Activated T-cell treated with anti-CD3 and anti-CD28 coated beads, Interleukin-2, amount 50 U/mL, for 1 hour (primary cell): ENCODE data around the gene MAOB.

Experiments
- DNase-seq: peaks from one replicate; pipeline ENCODE4 v3.0.0-alpha.2; 2020

Gene MAOB

DNA sequence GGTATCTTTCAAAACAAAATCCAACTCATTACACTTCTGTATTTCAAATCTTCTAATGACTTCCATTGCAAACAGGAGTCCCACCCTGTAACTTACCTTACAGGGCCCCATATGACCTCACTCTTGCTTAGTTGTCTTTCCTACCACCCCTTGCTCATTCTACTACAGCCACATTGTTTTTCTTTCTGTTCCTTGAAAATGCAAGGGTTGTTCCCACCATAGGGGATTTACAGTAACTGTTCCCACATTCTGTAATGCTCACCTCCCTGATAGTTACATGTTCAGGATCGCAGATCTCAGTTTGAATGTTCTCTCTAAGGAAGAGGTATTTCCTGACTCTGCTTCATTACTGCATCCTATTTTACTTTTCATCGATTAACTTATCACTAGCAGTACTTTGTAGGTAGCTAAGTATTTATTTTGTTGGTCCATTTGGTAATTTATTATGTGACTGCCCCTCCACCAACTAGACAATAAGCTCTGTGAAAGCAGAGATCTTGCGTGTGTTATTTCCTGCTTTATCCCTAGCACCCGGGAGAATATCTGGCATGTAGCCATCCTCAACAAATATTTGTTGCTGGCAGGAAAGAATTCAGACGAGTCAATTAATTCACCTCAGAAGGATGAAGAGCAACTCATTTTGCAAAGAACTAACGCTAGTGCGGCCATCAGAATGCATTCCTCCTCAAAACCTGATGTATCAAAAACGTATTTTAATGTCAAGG, 21.4 kb downstream of the MAOB start:
- DNase-seq = no peak

DNA sequence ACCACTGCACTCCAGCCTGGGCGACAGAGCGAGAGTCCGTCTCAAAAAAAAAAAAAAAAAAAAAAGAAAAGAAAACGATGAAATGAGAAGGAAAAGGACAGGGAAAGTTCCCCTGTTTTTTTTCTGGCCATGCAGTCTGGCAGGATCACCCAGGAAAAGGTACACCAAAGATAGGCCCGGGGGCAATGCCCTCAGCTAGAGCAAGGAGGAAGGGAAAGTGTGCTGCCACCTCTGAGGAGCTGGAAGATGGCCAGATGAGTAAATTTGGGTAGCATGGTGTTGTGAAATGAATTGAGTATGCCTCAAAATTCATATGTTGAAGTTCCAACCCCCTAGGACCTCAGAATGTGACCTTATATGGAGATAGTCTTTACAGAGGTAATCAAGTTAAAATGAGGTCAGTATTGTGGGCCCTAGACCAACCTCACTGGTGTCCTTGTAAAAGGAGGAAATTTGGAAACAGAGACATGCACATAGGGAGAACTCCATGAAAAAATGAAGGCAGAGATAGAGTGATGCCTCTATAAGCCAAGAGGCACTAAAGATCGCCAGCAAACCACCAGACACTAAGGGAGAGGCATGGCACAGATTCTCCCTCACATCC, 28.9 kb downstream of the MAOB start:
- DNase-seq = no peak

DNA sequence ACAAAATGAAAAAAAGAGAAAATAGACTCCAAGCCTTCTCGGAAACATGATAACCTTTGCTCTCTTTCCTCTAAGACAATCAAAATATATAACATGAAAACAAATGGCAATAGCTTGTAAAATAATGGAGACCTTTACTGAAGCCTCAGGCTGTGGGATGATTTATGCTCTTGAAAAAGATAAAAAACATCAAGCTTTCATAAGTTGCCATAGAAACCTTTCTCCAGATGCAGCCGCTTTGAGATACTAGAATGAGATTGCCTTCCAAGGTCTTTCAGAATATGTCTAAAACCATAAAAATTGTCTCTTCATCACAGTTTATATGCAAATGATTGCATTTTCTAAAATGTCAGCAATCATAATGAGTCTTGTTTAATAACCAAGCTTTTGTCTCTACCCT, 31.6 kb downstream of the MAOB start:
- DNase-seq = no peak

DNA sequence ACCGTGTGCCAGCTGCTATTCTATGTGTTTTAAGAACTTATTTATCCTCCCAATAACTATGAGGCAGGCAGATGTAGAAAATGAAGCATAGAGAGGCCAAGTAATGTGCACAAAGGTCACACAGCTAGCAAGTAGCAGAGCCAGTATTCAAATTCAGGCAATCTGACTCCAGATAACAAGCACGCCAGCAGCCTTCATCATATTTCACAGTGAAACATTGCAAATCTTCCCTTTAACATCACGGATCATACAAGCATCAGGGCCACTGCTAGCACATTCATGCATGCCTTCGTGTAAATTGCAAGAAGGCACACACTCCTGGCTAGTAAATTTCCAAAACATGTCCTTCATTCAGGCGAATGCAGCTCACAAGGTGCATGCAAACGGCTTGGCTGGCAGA, 33.1 kb downstream of the MAOB start:
- DNase-seq = no peak

GRCh38 chrX:43847352-43847751, 34.9 kb downstream of the MAOB start:
- DNase-seq = no peak

GRCh38 chrX:43846558-43846957, 35.7 kb downstream of the MAOB start:
- DNase-seq = no peak

DNA sequence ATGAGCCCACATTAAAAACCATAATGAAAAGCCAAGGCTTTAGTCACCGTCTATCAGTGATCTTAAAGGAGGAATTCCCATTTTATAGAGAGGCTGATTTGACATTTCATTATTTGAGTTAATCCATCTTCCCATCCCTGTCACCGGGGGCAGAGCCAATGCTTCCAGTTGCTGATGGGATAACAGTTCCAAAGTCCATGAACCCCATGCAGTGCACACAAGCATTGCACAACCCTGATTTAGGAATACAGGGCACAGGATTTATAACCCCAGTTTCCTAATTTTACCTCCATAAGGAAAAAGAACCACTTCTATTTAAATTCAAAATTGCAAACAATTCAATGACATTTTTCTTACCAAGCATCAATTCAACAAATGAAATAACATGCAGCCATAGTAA, 36.5 kb downstream of the MAOB start:
- DNase-seq = no peak

DNA sequence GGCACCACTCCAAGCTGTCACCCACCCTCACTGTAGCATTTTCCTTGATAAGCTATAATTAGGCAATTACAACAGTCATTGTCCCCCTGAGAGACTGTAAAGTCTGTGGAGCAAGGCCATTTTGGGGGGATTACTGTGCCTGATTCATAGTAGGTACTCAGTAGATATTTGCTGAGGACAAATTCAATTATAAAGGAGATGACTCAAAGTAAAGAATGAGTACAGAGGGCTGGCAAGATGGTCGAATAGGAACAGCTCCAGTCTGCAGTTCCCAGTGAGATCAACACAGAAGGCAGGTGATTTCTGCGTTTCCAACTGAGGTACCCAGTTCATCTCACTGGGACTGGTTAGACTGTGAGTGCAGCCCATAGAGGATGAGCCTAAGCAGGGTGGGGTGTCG, 42.0 kb downstream of the MAOB start:
- no peak for DNase-seq

DNA sequence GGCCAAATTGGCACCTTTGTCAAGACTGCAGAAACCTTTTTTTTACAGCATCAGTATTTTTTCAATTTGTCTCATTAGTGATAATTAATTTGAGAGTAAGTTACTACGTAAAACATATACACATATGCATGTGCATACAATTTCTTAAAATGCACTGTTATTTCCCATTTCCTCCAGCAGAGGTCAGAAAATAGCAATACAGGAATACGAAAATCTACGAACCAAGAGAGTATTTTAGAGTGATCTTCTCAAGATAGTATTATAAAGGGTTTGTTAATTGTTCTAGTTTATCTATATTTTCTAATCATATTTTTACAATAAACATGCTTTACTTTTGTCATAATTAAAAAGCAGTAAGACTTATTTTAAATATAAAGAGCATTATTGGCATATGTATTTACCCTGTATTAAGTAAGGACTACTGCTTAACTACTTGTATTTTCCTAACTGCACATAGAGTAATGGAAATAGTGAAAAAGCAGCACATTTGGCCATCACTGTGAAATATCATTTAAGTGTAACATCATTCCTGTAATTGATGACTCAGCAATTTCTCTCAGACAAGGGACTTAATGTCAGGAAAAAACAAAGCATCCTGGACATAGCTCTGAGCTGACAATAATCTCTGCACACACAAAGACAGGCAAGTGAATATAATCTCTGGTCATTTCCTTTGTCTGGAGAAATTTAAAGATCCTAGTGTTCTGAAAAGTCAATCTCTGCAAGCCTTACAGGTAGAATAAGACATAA, 45.6 kb downstream of the MAOB start:
- no peak for DNase-seq

- no peak for DNase-seq
These were observed 46.7 kb downstream of the MAOB start for GRCh38 chrX:43835559-43835958.

- no peak for DNase-seq
These were observed 54.5 kb downstream of the MAOB start for GRCh38 chrX:43827791-43828190.

- DNase-seq = no peak
These were observed 60.2 kb downstream of the MAOB start for GRCh38 chrX:43822014-43822413.

GRCh38 chrX:43817444-43817843, 64.8 kb downstream of the MAOB start:
- no peak for DNase-seq

DNA sequence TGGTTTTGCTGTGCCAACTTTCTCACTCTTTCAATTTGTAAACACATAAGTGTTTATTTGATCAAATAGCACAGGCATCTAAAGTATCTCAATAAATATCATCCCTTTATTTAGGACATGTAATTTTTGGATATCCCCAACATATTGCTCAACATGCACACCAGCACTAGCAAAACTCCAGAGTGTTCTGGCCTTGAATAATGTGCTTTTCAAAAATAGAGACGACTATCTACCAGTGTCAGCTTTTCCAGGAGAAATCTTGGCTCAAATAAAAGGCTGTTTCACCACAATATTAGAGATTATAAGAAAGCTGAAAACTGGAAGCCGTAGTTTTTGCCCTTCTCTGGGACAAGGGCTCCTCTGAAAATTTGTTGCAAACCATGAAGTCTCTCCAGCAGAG, 67.0 kb downstream of the MAOB start:
- DNase-seq = no peak

DNA sequence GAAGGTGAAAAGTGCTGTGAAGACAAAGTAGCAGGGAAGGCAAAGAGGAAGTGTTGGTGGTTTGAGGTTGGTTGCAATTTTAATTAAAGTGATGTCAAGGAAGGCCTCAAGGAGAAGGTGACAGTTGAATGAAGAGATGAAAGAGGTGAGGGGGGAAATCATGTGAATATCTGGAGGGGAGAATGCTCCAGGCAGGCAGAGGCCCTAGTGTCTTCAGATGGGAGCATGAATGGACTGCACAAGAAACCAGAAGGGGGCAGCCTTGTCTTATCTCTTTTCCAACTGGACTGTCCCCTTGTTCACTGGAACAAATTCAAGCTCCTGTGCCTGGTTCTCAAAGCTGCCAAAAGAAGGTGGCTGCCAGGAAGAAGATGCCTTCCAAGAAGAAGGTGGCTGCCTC, 68.4 kb downstream of the MAOB start:
- no peak for DNase-seq

- no peak for DNase-seq
These were observed 68.9 kb downstream of the MAOB start for GRCh38 chrX:43813319-43813718.

- no peak for DNase-seq
These were observed 72.8 kb downstream of the MAOB start for GRCh38 chrX:43809463-43809862.

DNA sequence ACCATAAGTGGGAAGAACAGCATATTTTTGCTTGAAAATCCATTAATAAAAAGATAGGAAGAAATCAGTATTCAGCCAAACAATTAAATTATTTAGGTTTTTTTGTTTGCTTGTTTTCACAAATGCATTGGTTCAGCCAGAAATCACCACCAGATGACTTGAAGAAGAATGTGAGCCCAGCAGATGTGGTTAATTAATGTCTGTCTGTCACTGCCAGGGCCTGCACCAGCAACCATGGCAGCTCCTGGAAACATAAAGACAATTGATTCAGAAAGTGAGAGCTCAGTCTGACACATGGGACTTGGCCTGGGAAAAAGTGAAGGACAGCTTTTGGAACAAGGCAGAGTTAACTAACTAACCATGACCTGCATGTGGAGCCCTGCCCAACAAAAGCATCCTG, 74.0 kb downstream of the MAOB start:
- no peak for DNase-seq

DNA sequence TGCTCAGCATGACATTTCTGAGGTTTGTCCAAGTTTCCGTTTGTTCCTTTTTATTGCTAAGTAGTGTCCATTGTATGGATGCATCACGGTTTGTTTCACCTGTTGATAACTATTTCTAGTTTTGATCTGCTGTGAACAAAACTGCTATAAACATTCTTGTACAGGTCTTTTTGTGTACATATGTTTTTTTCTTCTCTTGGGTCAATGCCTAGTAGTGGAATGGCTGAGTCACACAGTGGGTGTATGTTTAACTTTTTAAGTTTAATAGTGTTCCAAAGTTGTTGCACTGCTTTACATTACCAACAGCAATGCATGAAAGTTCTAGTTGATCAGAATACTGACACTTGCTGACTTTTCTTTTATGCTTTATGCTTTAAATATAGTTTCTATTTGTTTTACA, 76.7 kb downstream of the MAOB start:
- DNase-seq = no peak

GRCh38 chrX:43804021-43804420, 78.2 kb downstream of the MAOB start:
- no peak for DNase-seq

DNA sequence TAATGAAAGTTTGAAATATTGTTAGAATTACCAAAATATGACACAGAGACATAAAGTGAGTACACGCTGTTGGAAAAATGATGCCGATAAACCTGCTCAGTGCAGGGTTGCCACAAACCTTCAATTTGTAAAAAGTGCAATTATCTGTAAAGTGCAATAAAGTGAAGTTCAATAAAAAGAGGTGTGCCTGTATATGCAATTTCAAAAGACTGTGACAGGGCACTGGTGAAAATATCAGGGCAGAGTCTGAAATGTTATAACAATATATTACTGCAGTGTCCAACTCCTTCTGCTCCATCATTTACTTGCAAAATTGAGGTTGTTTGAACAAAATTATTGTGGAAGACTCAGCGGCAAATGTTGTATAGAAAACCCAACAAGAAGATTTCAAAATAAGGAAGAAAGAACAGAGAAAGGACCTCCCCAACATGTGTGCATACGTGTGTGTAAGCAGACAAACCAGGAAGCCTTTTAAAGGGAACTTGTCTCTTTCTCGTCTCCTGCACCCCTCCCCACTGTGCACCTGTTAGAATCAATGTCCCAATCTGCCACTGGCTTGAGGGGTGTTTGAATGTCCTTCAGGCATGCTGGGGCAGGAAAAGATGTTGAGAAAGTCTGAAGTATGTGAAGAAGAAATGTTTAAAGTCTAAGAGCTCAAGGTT, 96.2 kb downstream of the MAOB start:
- no peak for DNase-seq

DNA sequence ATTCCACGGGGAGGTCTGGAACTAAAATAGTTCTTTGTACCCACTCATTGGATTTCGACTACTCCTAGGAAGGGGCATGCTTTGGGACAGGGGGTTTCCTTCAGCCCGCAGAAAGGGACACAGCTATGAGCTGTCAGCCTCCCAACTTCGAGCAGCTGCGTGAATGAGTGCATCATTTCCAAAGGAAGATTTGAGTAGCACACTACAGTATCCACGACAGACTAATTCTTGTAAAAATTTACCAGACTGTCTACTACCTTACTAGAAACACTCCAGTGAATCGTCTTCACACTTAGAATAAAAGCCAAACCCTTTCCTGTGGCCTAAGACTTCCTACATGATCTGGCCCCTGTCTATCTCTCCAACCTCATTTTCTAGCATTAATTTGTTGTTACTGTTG, 124.2 kb downstream of the MAOB start:
- no peak for DNase-seq

DNA sequence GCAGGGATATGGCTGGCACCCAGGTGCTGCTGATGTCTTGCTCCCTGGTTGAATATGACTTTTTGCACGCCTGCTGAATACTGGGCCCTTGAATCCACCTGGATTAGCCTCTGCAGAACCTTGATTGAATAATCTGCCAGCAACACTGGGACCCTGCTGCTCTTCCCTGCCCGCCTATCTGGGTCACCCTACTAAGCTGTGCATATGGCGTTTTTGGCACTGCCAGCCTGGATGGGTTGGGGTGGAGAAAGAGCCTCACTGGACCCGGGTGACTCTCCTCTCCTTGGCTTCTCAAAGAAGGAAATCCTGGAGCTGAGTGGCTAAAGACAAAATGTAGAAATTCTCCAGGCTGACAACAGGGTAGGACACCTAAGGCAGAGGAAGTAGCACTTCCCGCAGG, 126.2 kb downstream of the MAOB start:
- no peak for DNase-seq

- DNase-seq = no peak
These were observed 128.6 kb downstream of the MAOB start for GRCh38 chrX:43753637-43754036.
